Measurements from ENCODE around the gene DHX58.
A peak's percentile ranks its signal among the peaks of the same experiment; 100 is the strongest.

DHX58 gene

DNA sequence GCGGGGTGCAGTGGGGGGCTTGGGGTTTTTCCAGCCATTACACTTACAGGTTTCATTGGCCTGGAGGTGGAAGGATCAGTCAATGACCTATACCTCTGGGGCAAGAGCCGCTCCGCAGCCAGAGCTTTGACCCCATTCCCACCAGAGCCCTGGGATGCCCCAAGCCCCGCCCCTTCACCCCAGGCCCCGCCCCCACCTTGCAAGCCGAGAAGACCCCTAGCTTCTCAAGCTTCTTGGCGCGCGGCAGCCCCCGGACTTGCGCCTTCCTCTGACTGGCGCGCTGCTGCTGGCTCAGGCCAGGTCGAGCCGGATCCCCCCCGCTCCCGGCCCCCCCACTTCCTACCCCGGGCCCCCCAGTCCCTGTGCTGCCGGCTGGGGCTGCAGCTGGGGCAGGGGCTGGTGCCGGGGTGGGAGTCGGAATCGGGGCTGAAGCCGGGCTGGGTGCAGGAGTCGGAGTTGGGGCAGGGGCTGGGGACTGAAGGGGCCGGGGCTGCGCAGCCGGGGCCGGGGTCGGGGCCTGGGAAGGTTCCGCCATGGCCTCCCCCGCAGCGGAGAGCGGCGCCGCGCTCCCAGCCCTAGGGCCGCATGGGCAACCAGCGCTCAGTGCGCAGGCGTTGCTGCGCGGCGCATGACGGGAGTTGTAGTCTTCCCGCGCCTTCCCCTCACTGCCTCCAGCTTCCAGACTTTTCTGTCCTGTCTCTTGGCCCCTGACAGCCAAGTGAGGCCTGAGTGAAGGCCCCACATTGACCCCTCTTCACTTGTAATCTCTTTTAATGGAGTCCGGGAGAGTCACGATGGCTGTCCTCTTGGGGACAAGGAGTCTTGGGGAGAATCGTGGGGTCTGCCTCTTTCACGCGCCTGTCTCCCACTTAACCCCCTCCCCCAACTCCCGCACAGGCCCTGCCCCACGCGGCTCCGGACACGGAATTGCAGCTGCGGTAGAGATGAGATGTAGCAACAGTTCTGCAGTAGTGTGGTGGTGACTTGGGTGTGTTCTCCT is 8.6 kb upstream of the DHX58 start, which contains the start of gene KAT2A:
Gene KAT2A (minus strand): TSS at position 598 of the 1,000 bp plus-strand sequence. CDS start 63 bp downstream, at position 535.
- peaks cover 38 to 67% of the 10 kb centered on the region in 2 donors for H3K36me3 Mint-ChIP-seq

DNA sequence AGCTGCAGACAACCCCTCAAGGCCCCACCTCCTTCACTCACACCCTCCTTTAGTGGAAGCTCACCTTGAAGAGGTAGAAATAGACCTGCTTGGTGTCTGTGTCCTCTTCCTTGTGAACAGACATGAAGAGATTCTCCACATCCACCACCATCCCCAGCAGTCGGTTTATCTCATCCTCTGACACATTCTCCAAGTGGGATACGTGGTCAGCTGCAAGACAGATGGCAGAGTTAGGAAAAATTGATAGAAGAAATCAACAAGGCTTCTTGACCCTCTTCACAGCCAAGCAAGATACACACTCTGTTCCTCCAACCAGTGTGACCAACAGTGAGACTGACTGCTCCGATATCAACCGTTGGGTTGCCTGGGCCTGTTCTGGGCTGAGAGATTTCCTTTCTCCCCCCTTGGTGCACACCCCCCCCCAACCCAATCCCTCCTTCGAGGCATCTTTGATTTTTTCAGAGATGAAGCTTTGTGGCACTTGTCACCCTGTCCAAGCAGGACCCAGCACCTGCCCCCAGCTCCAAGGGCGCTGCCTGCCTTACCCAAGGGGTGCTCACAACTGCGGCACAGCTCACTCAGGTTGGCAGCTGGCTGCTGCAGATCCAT is 7.8 kb upstream of the DHX58 start:
- peak overlapping the region; percentile 67 to 76 for H3K4me3 Mint-ChIP-seq
- DNase-seq (no peak), ATAC-seq (replicated peaks) (no peak)
- peaks cover 39 to 67% of the 10 kb centered on the region in 2 donors for H3K36me3 Mint-ChIP-seq
- peaks cover 37 to 56% of the 10 kb centered on the region in 2 donors for H3K4me1 Mint-ChIP-seq
- H3K27ac Mint-ChIP-seq = no peak overlapping the region
- no peaks in the 10 kb centered on the region for H3K27me3 Mint-ChIP-seq
- H3K9me3 Mint-ChIP-seq = no peaks in the 10 kb centered on the region

More for the DNA sequence above, 8.6 kb upstream of the DHX58 start, which contains the start of gene KAT2A:
- DNase-seq = peak; percentile 60
- Mint-ChIP-seq H3K27me3 (no peaks in the 10 kb centered on the region), H3K4me1 (peaks cover 31 to 48% of the 10 kb centered on the region in 2 donors), H3K4me3 (peak within 1 kb of the TSS; percentile 76 to 81), H3K9me3 (no peaks in the 10 kb centered on the region), H3K27ac (peak within 1 kb of the TSS; percentile 77)
- peak; percentile 90 to 91 for ATAC-seq (replicated peaks)

DNA sequence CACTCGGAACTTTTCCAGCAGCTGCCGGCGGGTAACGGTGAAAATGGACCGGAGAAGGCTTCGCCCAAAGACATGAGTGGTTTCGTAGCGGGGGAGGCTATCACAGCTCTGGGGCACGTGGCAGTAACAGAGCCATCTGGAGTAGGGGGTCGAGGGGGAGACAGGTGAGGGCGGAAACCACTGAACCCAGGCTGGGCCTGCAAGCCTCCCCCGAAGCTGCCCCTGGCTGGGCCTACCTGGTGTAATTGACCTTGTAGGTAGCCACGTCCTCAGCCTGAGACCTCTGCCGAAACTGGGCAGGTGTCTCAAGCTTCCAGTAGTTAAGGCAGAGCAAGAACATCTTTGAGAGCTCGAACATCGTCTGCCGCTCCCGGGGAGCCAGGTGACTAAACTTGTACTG is 6.8 kb upstream of the DHX58 start:
- DNase-seq = no peak
- ATAC-seq (replicated peaks) = no peak
- Mint-ChIP-seq H3K36me3 (peaks cover 43 to 66% of the 10 kb centered on the region in 2 donors), H3K27ac (no peak overlapping the region), H3K4me1 (peaks cover 36 to 56% of the 10 kb centered on the region in 2 donors), H3K9me3 (no peaks in the 10 kb centered on the region), H3K4me3 (peak overlapping the region in 1 of 2 donors; percentile 25), H3K27me3 (no peaks in the 10 kb centered on the region)

DNA sequence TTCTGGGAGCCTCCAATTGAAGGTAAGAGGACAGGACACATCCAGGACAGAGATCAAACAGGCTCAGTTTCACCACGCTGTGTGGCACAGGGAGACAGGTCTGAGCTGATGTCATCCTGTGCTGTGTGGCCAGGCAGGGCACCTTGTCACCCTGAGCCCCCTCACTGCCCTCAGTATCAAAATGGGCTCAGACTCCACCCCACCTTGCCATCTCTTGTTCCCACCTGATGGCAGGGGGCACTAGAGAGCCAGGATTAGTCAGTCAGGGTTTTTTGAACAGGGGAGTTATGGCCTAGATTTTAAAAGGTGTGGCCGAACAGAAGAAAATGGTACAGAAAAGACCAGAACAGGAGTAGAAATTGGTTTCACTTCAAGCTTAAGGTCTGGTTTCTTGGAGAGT is 6.0 kb upstream of the DHX58 start:
- Mint-ChIP-seq H3K9me3 (no peaks in the 10 kb centered on the region), H3K4me3 (no peak overlapping the region), H3K4me1 (peaks cover 36 to 58% of the 10 kb centered on the region in 2 donors), H3K27me3 (no peaks in the 10 kb centered on the region), H3K27ac (no peak overlapping the region), H3K36me3 (peaks cover 49 to 70% of the 10 kb centered on the region in 2 donors)
- no peak for DNase-seq
- ATAC-seq (replicated peaks) = peak; percentile 33 to 40

DNA sequence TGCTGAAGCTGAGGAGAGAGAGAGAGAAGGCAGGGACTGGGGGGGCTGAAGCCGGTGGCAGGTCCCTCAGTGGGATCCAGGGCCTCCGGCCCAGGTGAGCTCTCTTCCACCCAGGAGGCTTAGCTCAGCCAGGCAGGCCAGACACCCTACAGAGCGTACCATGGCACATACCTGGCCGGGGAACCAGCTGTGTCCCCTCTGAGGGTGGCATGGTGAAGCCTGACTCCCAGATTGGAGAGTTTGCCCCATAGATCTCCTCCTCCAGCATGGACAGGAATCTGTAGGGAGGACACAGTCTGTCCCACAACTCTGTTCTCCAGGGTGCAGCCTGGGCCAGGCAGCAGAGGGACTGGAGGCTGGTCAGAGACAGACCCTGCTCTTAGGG is 5.6 kb upstream of the DHX58 start:
- ATAC-seq (replicated peaks) = no peak
- Mint-ChIP-seq H3K4me3 (no peak overlapping the region), H3K27ac (no peak overlapping the region), H3K27me3 (no peaks in the 10 kb centered on the region), H3K4me1 (peaks cover 36 to 61% of the 10 kb centered on the region in 2 donors), H3K9me3 (no peaks in the 10 kb centered on the region), H3K36me3 (peaks cover 49 to 70% of the 10 kb centered on the region in 2 donors)
- DNase-seq = no peak

DNA sequence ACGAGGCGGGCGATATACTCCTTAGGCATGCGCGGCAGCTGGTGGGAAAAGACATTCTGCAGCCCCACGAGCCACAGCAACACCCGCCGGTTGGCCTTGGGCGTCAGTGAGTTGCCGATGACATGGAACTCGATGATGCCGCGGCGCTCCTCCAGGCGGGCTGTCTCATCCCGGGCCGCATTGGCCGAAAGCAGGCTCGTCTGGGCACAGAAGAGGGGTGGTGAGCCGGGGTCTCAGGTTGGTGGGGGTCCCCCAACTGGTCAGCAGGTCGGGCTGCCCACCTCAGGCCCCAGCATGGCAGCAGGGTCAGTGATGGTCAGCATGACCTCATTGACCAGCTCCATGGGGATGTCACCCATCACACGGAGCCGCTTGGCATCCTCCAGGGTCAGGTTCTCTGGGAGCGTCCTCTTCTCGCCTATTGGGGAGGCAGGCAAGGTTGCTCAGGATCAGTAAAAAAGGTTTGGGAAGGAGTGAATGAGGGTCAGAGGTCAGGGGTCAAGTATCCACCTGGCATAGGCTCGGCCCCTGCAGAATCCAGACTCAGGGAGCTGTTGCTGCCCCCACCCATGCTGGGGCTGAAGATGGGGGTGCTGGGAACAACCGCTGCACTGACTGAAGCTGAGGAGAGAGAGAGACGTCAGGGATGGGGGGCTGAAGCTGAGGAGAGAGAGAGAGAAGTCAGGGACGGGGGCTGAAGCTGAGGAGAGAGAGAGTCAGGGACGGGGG is 5.0 kb upstream of the DHX58 start:
- H3K36me3 Mint-ChIP-seq = peaks cover 47 to 67% of the 10 kb centered on the region in 2 donors
- H3K27me3 Mint-ChIP-seq = no peaks in the 10 kb centered on the region
- H3K9me3 Mint-ChIP-seq = no peaks in the 10 kb centered on the region
- H3K4me1 Mint-ChIP-seq = peaks cover 39 to 65% of the 10 kb centered on the region in 2 donors
- DNase-seq (no peak), ATAC-seq (replicated peaks) (no peak)
- peak overlapping the region; percentile 43 for H3K27ac Mint-ChIP-seq
- no peak overlapping the region for H3K4me3 Mint-ChIP-seq

DNA sequence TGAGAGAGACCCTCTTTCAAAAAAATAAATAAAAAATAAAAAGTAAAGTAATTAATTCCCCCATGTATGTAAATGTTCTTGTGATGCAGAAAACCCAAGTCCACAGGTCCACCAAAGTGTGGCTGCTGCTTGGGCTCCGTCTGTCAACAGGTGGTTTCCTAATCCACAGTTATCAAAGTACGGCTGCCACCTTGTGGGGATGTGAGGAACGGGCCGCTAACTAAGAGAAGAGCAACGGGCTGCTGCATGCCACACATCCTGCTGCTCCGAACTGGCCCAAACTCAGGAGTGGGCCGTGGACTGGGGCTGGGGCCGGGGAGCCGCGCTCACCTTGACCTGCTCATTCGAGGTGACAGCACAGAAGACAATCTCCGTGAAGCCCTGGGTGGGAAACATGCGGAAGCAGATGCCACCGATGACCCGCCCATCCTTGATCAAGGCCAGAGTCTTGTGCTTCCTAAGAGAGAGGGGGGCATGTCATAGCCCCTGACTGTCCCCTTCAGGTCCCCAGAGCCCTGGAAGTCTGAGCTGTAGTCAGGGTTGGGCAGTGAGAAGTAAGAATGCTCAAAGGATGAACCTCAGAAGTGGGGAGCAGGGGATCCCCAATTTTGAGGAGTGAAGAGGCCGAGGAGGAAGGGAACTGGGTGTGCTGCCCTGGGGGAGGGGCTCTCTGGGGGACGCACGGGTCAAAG is 4.3 kb upstream of the DHX58 start:
- Mint-ChIP-seq H3K4me1 (peaks cover 42 to 65% of the 10 kb centered on the region in 2 donors), H3K9me3 (no peaks in the 10 kb centered on the region), H3K27ac (peak overlapping the region; percentile 43), H3K36me3 (peaks cover 44 to 60% of the 10 kb centered on the region in 2 donors), H3K4me3 (no peak overlapping the region), H3K27me3 (no peaks in the 10 kb centered on the region)
- DNase-seq (peak; percentile 73), ATAC-seq (replicated peaks) (peak; percentile 40 to 50)

DNA sequence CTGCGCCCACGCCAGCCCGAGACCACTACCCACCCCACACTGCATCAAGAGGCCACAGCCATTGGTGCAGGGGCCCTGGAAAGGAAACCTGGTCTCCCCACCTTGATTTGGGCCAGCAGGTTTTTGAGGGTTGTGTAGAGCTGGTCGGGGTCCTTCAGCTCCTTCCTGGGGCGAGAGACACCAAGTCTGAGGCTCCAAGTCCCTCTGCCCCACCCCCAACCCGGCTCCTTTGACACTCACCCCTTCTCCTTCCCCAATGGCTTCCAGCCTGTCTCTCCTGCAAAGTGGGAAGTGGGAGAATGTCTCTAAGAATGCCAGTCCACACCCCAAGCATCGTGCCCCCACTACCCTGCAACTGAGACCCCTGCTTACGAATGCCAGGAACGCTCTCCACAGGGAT is 1.6 kb upstream of the DHX58 start:
- H3K36me3 Mint-ChIP-seq = peaks cover 46 to 67% of the 10 kb centered on the region in 2 donors
- H3K27me3 Mint-ChIP-seq = no peaks in the 10 kb centered on the region
- DNase-seq = no peak
- no peaks in the 10 kb centered on the region for H3K9me3 Mint-ChIP-seq
- no peak overlapping the region for H3K4me3 Mint-ChIP-seq
- ATAC-seq (replicated peaks) = no peak
- peak overlapping the region; percentile 88 for H3K27ac Mint-ChIP-seq
- peaks cover 40 to 58% of the 10 kb centered on the region in 2 donors for H3K4me1 Mint-ChIP-seq

DNA sequence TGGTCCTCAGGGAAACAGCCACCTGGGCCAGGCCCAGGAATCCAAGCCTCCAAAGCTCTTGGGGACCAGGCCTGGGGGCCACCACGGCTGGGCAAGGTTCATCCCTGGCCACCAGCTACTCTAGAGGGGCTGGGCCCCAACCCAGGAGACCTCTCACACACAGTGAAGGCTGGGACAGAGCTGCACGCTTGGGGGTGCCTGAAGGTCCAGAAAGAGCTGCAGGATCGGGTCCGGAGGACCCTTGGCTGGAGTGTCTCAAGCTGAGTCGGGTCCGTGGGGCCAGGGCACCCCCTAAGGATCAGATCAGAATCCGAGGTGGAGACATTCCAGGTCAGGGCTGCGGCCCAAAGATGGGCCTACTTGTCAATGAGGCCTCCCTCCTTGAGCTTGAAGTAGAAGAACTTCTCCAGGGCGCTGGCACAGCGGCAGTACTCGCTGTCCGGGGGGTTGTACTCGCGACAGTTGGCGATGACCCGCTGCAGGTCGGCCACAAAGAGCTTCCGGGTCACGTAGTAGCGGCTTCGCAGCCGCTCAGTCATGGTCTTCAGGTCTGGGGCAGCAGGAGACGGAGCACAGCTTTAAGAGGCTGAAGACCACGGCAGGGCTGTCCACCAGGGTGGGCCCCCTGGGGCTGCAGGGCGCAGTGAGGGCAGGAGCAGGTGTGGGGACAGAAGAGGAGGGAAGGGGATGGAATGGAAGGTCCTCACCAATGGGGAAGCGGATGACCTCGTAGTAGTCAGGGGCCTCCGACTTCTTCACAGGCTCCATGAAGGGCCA is 967 bp upstream of the DHX58 start:
- Mint-ChIP-seq H3K27me3 (no peaks in the 10 kb centered on the region), H3K36me3 (peaks cover 43 to 67% of the 10 kb centered on the region in 2 donors), H3K27ac (peak overlapping the region; percentile 97), H3K4me1 (peaks cover 40 to 58% of the 10 kb centered on the region in 2 donors), H3K4me3 (no peak overlapping the region), H3K9me3 (no peaks in the 10 kb centered on the region)
- DNase-seq (no peak), ATAC-seq (replicated peaks) (no peak)

DNA sequence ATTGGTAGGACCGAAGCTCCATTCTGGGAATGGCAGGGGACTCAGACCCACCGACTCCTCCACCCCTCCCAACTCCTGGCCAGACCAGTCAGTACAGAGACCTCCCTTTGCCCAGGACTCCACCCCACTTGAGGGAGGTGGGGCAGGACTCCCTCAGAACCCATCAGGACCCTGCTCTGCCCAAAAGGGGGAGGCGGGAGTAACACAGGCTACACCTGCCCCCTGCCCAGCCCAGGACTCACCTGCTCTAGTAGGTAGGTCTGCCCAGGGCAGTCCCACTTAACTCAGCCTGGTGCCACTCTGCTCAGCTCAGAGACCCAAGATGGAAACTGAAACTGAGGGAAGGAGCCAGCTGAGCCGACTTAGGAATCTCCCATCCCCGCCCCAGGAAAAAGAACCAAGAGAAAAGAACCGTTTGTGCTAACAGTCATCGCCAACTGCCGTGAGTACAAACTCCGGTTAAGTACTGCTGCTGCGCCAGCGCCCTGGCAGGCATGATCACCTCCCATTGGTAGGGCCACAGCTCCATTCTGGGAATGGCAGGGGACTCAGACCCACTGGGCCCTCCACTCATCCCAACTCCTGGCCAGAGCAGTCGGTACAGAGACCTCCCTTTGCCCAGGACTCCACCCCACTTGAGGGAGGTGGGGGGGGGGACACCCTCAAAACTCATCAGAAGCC is 503 bp downstream of the DHX58 start:
- no peaks in the 10 kb centered on the region for H3K9me3 Mint-ChIP-seq
- H3K4me3 Mint-ChIP-seq = peak overlapping the region; percentile 84 to 90
- H3K27ac Mint-ChIP-seq = peak overlapping the region; percentile 97
- peak; percentile 6 to 16 for ATAC-seq (replicated peaks)
- no peaks in the 10 kb centered on the region for H3K27me3 Mint-ChIP-seq
- peaks cover 41 to 62% of the 10 kb centered on the region in 2 donors for H3K4me1 Mint-ChIP-seq
- no peak for DNase-seq
- peaks cover 35 to 57% of the 10 kb centered on the region in 2 donors for H3K36me3 Mint-ChIP-seq

DNA sequence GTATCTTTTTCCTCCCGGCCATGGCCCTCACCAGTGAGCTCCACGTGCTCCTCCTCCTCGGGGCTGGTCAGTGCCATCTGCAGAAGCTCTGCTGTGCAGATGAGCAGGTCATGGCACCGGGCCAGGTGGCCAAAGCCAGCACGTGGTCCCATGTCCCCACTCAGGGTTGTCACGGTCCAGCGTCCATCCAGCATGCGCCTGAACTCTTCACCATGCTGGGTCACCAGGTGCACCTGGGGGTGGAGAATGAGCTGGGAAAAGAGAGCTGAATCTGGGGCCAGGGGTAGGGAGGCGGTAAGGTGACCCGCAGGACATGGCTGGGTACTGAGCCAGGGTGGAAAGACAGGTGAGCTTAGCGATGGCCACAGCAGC is 1.3 kb downstream of the DHX58 start:
- DNase-seq (no peak), ATAC-seq (replicated peaks) (no peak)
- H3K36me3 Mint-ChIP-seq = peaks cover 31 to 55% of the 10 kb centered on the region in 2 donors
- no peaks in the 10 kb centered on the region for H3K27me3 Mint-ChIP-seq
- H3K9me3 Mint-ChIP-seq = no peaks in the 10 kb centered on the region
- H3K4me1 Mint-ChIP-seq = peaks cover 38 to 55% of the 10 kb centered on the region in 2 donors
- H3K4me3 Mint-ChIP-seq = peak overlapping the region; percentile 13 to 51
- H3K27ac Mint-ChIP-seq = peak overlapping the region; percentile 59

DNA sequence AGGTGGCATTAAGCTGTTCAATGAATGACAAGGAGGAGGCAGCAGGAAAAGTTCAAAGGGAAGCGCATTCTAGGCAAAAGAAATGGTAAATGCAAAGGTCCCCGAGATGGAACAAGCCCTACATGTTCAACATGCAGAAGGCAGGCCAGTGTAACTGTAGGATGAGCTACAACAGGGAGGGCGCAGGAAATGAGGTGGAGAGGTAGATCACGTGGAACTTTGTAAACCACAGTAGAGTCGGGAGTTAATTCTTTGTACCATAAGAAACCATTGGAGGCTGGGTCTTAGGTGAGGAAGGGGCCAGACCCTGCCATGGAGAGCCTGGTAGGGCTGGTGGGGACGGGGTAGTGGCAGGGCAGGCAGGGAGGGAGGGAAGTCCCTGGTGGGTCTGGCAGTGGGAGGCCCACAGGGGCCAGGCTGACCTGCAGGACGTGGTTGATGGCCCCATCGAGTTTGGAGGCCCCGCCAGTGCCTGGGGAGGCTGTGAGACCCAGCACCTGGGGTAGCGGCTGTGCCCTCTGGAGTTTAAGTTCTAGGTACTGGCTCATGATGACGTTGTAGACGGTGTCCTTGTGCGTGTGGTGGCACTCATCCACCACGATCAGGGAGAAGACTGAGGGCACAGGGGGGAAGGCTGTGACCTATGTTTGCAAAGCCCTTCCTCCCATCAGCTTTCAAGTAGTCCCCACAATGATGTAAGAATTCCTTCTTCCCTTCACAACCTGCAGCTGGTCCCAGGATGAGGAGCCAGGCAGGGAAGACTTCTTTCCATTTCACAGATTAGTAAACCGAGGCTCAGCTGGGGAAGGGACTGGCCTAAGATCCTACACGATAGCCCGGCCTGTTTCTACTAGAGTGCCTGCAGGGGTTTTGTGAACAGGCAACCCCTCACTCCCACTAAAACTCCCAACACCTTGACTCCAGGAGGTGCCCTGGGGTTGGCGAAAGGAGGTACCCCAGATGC is 1.9 kb downstream of the DHX58 start:
- Mint-ChIP-seq H3K4me3 (peak overlapping the region in 1 of 2 donors; percentile 17), H3K4me1 (peaks cover 35 to 48% of the 10 kb centered on the region in 2 donors), H3K27ac (peak overlapping the region; percentile 69), H3K9me3 (no peaks in the 10 kb centered on the region), H3K27me3 (no peaks in the 10 kb centered on the region), H3K36me3 (peaks cover 29 to 55% of the 10 kb centered on the region in 2 donors)
- ATAC-seq (replicated peaks) (no peak), DNase-seq (no peak)

Data from stimulated activated naive B cell treated with anti-CD40 and anti-IgM and Interleukin-4, amounts not matched to agents 10 μg/mL and 1 μg/mL and 100 μg/mL, for 72 hours (primary cell).